Mucosa of stomach (tissue), 1 donor: ENCODE measurements around the gene ARMC3.
"Not testable (repeated sequence)": the region's sequence is repeated elsewhere in the genome, so short reads cannot be mapped to it uniquely, and the experiment has no call there.

Source experiments
- H3K27me3 ChIP-seq: one replicate; pipeline ENCODE4 v1.7.0; 2013; ENCODE audit warnings: mild to moderate bottlenecking, low read length; ENCODE audit not compliant: control insufficient read depth, insufficient read depth
- H3K36me3 ChIP-seq: one replicate; pipeline ENCODE4 v1.7.0; 2013; ENCODE audit warnings: low read length; ENCODE audit not compliant: control insufficient read depth, insufficient read depth
- H3K4me1 ChIP-seq: one replicate; pipeline ENCODE4 v1.7.0; 2013; ENCODE audit warnings: mild to moderate bottlenecking, low read length; ENCODE audit not compliant: control insufficient read depth, insufficient read depth
- H3K4me3 ChIP-seq: one replicate; pipeline ENCODE4 v1.7.0; 2013; ENCODE audit warnings: low read length
- H3K9ac ChIP-seq: one replicate; pipeline ENCODE4 v1.7.0; 2013; ENCODE audit warnings: mild to moderate bottlenecking, low read length, moderate library complexity
- H3K9me3 ChIP-seq: one replicate; pipeline ENCODE4 v1.7.0; 2013; ENCODE audit warnings: mild to moderate bottlenecking, low read length, moderate library complexity; ENCODE audit not compliant: control insufficient read depth
- donor health status: Pancreatic carcinoma.

The ARMC3 gene

GRCh38 chr10:22927661-22928403, at the start of gene ARMC3:
Gene ARMC3, plus strand, starts transcription at chr10:22928053. Its CDS starts 3,944 bp downstream, at chr10:22931997.
- peak within 1 kb of the TSS; percentile 40 for H3K4me3 ChIP-seq
- peaks cover 5% of the 10 kb centered on the region for H3K4me1 ChIP-seq
- peak within 1 kb of the TSS; percentile 37 for H3K9ac ChIP-seq
- no peaks in the 10 kb centered on the region for H3K36me3 ChIP-seq
- peaks cover 9% of the 10 kb centered on the region for H3K27me3 ChIP-seq
- no peaks in the 10 kb centered on the region for H3K9me3 ChIP-seq

- Histone ChIP-seq H3K4me3 (no peak overlapping the region), H3K9me3 (no peaks in the 10 kb centered on the region), H3K36me3 (no peaks in the 10 kb centered on the region), H3K9ac (no peak overlapping the region), H3K27me3 (no peaks in the 10 kb centered on the region), H3K4me1 (no peaks in the 10 kb centered on the region)
Measured at GRCh38 chr10:22891797-22892196, 36.1 kb upstream of the ARMC3 start.

GRCh38 chr10:22893781-22894180, 34.1 kb upstream of the ARMC3 start:
- H3K9ac ChIP-seq, result no peak overlapping the region
- H3K36me3 ChIP-seq, result no peaks in the 10 kb centered on the region
- no peak overlapping the region for H3K4me3 ChIP-seq
- no peaks in the 10 kb centered on the region for H3K9me3 ChIP-seq
- no peaks in the 10 kb centered on the region for H3K27me3 ChIP-seq
- H3K4me1 ChIP-seq, result no peaks in the 10 kb centered on the region

- no peaks in the 10 kb centered on the region for H3K27me3 ChIP-seq
- H3K4me1 ChIP-seq, result no peaks in the 10 kb centered on the region
- H3K9me3 ChIP-seq, result no peaks in the 10 kb centered on the region
- H3K36me3 ChIP-seq, result no peaks in the 10 kb centered on the region
- no peak overlapping the region for H3K4me3 ChIP-seq
- H3K9ac ChIP-seq, result no peak overlapping the region
Measured at GRCh38 chr10:22894714-22895113, 33.1 kb upstream of the ARMC3 start.

GRCh38 chr10:22895252-22895651, 32.6 kb upstream of the ARMC3 start:
- H3K9ac ChIP-seq, result no peak overlapping the region
- no peaks in the 10 kb centered on the region for H3K4me1 ChIP-seq
- no peaks in the 10 kb centered on the region for H3K27me3 ChIP-seq
- H3K9me3 ChIP-seq, result no peaks in the 10 kb centered on the region
- H3K36me3 ChIP-seq, result no peaks in the 10 kb centered on the region
- H3K4me3 ChIP-seq, result no peak overlapping the region

GRCh38 chr10:22897371-22897770, 30.5 kb upstream of the ARMC3 start:
- Histone ChIP-seq H3K4me3 (no peak overlapping the region), H3K36me3 (no peaks in the 10 kb centered on the region), H3K9me3 (no peaks in the 10 kb centered on the region), H3K27me3 (no peaks in the 10 kb centered on the region), H3K4me1 (no peaks in the 10 kb centered on the region), H3K9ac (no peak overlapping the region)

- Histone ChIP-seq H3K9me3 (no peaks in the 10 kb centered on the region), H3K4me1 (no peaks in the 10 kb centered on the region), H3K36me3 (no peaks in the 10 kb centered on the region), H3K4me3 (no peak overlapping the region), H3K27me3 (no peaks in the 10 kb centered on the region), H3K9ac (no peak overlapping the region)
Measured at GRCh38 chr10:22899307-22899706, 28.5 kb upstream of the ARMC3 start.

- Histone ChIP-seq H3K27me3 (no peaks in the 10 kb centered on the region), H3K9ac (no peak overlapping the region), H3K4me3 (no peak overlapping the region), H3K4me1 (no peaks in the 10 kb centered on the region), H3K36me3 (no peaks in the 10 kb centered on the region), H3K9me3 (no peaks in the 10 kb centered on the region)
Measured at GRCh38 chr10:22899775-22900174, 28.1 kb upstream of the ARMC3 start.

GRCh38 chr10:22900841-22901601, 26.8 kb upstream of the ARMC3 start:
- no peaks in the 10 kb centered on the region for H3K9me3 ChIP-seq
- H3K9ac ChIP-seq, result no peak overlapping the region
- no peaks in the 10 kb centered on the region for H3K36me3 ChIP-seq
- H3K4me3 ChIP-seq, result no peak overlapping the region
- no peaks in the 10 kb centered on the region for H3K27me3 ChIP-seq
- no peaks in the 10 kb centered on the region for H3K4me1 ChIP-seq

- not testable (repeated sequence) for H3K9ac ChIP-seq, H3K4me1 ChIP-seq, H3K4me3 ChIP-seq, H3K9me3 ChIP-seq, H3K27me3 ChIP-seq, H3K36me3 ChIP-seq
Measured at GRCh38 chr10:22902147-22902546, 25.7 kb upstream of the ARMC3 start.

GRCh38 chr10:22903694-22904093, 24.2 kb upstream of the ARMC3 start:
- Histone ChIP-seq H3K36me3 (no peaks in the 10 kb centered on the region), H3K4me1 (no peaks in the 10 kb centered on the region), H3K9ac (no peak overlapping the region), H3K9me3 (no peaks in the 10 kb centered on the region), H3K4me3 (no peak overlapping the region), H3K27me3 (no peaks in the 10 kb centered on the region)

GRCh38 chr10:22906767-22907166, 21.1 kb upstream of the ARMC3 start:
- Histone ChIP-seq H3K9me3 (no peaks in the 10 kb centered on the region), H3K4me3 (no peak overlapping the region), H3K27me3 (no peaks in the 10 kb centered on the region), H3K36me3 (no peaks in the 10 kb centered on the region), H3K9ac (no peak overlapping the region), H3K4me1 (no peaks in the 10 kb centered on the region)
